ENCODE measurements around the gene MCRIP2.

MCRIP2 gene

DNA sequence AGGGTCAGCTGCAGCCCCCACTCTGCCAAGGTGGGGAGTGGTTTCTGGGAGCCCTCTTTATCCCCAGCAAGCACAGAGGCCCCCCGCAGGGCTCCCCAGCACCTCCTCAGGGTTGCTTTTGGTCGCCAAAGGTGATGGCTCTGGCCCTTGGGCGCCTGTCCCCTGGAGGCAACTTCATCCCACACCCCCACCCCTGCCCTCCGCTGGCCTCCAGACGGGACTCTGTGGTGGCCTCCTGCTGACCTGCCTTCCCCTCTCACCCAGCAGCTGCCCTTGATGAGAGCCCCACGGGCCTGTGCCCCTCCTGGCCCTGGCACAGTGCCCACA, 18.5 kb downstream of the MCRIP2 start:
- H3K27me3 ChIP-seq (ENCODE audit: control insufficient read depth, insufficient read depth, low read length) = no peaks in the 10 kb centered on the region
- no peaks in the 10 kb centered on the region for H3K4me1 ChIP-seq (ENCODE audit: control insufficient read depth, insufficient read depth, low read length)
- H3K9me3 ChIP-seq (ENCODE audit: control insufficient read depth, insufficient read depth, low read length) = no peaks in the 10 kb centered on the region
- H3K9ac ChIP-seq (ENCODE audit: low read depth, low read length) = no peak overlapping the region
- no peak overlapping the region for H3K4me3 ChIP-seq (ENCODE audit: low read depth, low read length)
- peaks cover 41% of the 10 kb centered on the region for H3K36me3 ChIP-seq (ENCODE audit: control insufficient read depth, insufficient read depth, low read length)

DNA sequence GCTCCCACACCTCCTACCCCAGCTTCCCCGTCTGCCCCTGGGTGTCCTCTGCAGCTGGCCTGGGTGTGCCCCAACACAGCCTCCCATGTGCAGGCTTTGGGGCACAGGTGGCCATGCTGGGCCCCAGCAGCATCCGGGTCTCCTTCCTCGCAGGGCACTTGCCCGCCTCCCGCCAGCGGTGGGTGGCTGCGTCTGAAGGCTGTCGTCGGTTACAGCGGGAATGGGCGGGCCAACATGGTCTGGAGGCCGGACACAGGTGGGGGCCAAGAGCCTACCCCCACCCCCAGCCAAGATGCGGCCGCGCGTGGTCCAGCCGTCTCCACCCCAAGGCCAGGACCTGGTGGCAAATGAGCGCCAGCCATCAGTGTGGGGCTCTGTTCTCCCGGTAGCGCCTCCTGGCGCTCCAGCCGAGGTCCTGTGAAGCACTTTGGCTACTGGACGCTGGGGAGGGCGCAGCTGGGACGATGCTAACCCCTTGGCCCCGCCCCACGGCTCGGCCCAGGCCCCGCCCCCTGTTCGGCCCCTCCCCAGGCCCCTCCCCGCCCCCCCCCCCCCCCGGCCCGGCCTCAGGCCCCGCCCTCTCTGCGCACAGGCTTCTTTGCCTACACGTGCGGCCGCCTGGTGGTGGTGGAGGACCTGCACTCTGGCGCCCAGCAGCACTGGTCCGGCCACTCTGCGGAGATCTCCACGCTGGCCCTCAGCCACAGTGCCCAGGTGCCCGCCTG, 19.0 kb downstream of the MCRIP2 start:
- no peaks in the 10 kb centered on the region for H3K4me1 ChIP-seq (ENCODE audit: control insufficient read depth, insufficient read depth, low read length)
- H3K4me3 ChIP-seq (ENCODE audit: low read depth, low read length) = no peak overlapping the region
- H3K9ac ChIP-seq (ENCODE audit: low read depth, low read length) = peak overlapping the region; percentile 54
- H3K27me3 ChIP-seq (ENCODE audit: control insufficient read depth, insufficient read depth, low read length) = no peaks in the 10 kb centered on the region
- H3K9me3 ChIP-seq (ENCODE audit: control insufficient read depth, insufficient read depth, low read length) = no peaks in the 10 kb centered on the region
- peaks cover 38% of the 10 kb centered on the region for H3K36me3 ChIP-seq (ENCODE audit: control insufficient read depth, insufficient read depth, low read length)

DNA sequence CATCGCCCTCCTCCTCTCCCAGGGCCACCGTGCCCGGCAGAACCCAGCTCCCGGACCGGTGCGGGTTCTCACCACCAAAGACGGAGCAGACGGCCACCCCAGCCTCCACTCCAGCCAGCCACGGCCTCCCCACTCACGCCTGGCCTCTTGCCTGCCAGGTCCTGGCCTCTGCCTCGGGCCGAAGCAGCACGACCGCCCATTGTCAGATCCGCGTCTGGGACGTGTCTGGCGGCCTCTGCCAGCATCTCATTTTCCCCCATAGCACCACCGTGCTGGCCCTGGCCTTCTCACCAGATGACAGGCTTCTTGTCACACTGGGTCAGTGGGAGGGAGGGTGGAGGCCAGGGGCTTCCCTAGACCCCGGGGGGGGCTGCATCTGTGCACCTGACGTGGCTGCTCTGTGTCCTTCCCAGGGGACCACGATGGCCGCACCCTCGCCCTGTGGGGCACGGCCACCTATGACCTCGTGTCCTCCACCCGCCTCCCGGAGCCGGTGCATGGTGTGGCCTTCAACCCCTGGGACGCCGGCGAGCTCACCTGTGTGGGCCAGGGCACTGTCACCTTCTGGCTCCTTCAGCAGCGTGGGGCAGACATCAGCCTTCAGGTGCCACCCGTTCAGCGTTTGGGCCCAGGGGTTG, 19.7 kb downstream of the MCRIP2 start:
- peaks cover 31% of the 10 kb centered on the region for H3K36me3 ChIP-seq (ENCODE audit: control insufficient read depth, insufficient read depth, low read length)
- H3K27me3 ChIP-seq (ENCODE audit: control insufficient read depth, insufficient read depth, low read length) = no peaks in the 10 kb centered on the region
- H3K4me3 ChIP-seq (ENCODE audit: low read depth, low read length) = no peak overlapping the region
- H3K9me3 ChIP-seq (ENCODE audit: control insufficient read depth, insufficient read depth, low read length) = no peaks in the 10 kb centered on the region
- H3K9ac ChIP-seq (ENCODE audit: low read depth, low read length) = peak overlapping the region; percentile 54
- H3K4me1 ChIP-seq (ENCODE audit: control insufficient read depth, insufficient read depth, low read length) = no peaks in the 10 kb centered on the region

DNA sequence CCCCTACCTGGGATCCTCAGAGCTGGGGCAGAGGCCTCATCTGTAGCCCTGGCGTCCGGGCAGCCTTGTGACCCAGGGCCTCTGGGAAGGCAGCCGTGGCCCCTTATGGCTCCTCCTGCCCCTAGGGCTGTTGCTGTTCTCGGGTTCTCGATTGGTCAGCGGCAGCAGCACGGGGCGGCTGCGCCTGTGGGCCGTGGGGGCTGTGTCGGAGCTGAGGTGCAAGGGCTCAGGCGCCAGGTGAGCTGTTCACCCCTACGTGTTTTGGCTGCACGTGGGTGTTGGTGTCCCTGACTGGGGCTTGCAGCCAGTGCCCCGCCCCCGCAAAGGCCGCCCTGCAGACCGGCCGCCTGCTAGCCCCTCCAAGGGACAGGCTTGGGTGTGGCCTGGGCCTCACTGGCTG, 20.5 kb downstream of the MCRIP2 start:
- Histone ChIP-seq H3K27me3 (ENCODE audit: control insufficient read depth, insufficient read depth, low read length) (no peaks in the 10 kb centered on the region), H3K9ac (ENCODE audit: low read depth, low read length) (no peak overlapping the region), H3K4me1 (ENCODE audit: control insufficient read depth, insufficient read depth, low read length) (no peaks in the 10 kb centered on the region), H3K9me3 (ENCODE audit: control insufficient read depth, insufficient read depth, low read length) (no peaks in the 10 kb centered on the region), H3K4me3 (ENCODE audit: low read depth, low read length) (no peak overlapping the region), H3K36me3 (ENCODE audit: control insufficient read depth, insufficient read depth, low read length) (peaks cover 29% of the 10 kb centered on the region)

DNA sequence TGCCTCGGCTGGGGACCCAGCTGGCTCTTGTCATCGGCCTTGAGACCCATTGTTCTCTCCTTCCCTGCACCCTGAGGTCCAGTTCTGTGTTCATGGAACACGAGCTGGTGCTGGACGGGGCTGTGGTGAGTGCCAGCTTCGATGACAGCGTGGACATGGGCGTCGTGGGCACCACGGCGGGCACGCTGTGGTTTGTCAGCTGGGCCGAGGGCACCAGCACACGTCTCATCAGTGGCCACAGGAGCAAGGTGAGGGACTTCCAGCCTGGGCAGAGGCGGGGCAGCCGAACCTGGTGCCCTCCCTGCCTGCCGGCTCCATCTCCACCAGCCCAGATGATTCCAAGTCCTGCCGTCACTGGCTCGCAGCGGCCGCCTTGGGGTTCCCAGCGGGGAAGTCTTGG, 21.0 kb downstream of the MCRIP2 start:
- H3K9me3 ChIP-seq (ENCODE audit: control insufficient read depth, insufficient read depth, low read length) = no peaks in the 10 kb centered on the region
- no peak overlapping the region for H3K9ac ChIP-seq (ENCODE audit: low read depth, low read length)
- no peak overlapping the region for H3K4me3 ChIP-seq (ENCODE audit: low read depth, low read length)
- H3K27me3 ChIP-seq (ENCODE audit: control insufficient read depth, insufficient read depth, low read length) = no peaks in the 10 kb centered on the region
- no peaks in the 10 kb centered on the region for H3K4me1 ChIP-seq (ENCODE audit: control insufficient read depth, insufficient read depth, low read length)
- H3K36me3 ChIP-seq (ENCODE audit: control insufficient read depth, insufficient read depth, low read length) = peaks cover 28% of the 10 kb centered on the region

DNA sequence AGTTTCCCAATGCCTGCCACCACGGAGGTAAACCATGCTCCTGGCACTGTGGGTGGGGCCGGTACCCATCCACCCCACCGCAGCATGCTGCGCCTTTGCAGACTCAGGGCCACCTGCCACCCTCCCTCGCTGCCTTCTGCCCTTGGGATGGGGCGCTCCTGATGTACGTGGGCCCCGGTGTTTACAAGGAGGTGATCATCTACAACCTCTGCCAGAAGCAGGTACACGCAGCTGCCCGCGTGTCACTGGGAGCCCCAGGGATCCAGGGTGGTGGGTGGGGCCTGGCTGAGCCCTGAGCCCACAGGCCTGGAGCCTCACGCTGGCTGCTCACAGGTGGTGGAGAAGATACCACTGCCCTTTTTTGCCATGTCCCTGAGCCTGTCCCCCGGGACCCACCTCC, 24.9 kb downstream of the MCRIP2 start:
- peaks cover 42% of the 10 kb centered on the region for H3K36me3 ChIP-seq (ENCODE audit: control insufficient read depth, insufficient read depth, low read length)
- no peaks in the 10 kb centered on the region for H3K9me3 ChIP-seq (ENCODE audit: control insufficient read depth, insufficient read depth, low read length)
- H3K4me3 ChIP-seq (ENCODE audit: low read depth, low read length) = no peak overlapping the region
- no peaks in the 10 kb centered on the region for H3K4me1 ChIP-seq (ENCODE audit: control insufficient read depth, insufficient read depth, low read length)
- no peak overlapping the region for H3K9ac ChIP-seq (ENCODE audit: low read depth, low read length)
- no peaks in the 10 kb centered on the region for H3K27me3 ChIP-seq (ENCODE audit: control insufficient read depth, insufficient read depth, low read length)

DNA sequence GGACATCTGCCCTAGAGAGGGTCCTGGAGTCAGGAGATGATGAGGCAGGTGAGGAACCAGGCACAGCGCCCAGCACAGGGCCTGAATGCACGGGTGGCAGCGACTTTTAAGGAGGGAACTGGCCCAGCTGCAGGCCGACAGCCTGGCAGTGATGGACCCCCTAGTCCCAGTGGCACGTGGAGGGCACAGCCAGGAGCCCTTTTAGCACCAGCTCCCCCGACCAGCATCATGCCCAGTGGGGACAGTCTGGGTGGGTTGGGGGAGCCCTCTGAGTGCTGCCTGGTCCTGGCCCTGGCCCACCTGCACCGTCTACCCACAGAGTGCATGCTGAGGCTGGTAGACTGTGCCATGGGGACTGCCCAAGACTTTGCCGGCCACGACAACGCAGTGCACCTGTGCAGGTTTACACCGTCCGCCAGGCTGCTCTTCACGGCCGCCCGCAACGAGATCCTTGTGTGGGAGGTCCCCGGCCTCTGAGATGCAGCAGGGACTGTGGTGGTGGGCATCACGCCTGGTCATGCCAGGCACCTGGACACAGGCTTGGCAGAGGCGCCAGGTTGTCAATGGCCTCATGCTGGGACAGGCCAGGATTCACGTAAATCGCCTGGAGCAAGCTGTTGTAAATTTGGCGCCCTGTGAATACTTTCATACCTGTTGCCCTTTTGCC, 25.6 kb downstream of the MCRIP2 start:
- H3K27me3 ChIP-seq (ENCODE audit: control insufficient read depth, insufficient read depth, low read length) = no peaks in the 10 kb centered on the region
- H3K4me1 ChIP-seq (ENCODE audit: control insufficient read depth, insufficient read depth, low read length) = no peaks in the 10 kb centered on the region
- no peaks in the 10 kb centered on the region for H3K9me3 ChIP-seq (ENCODE audit: control insufficient read depth, insufficient read depth, low read length)
- peaks cover 43% of the 10 kb centered on the region for H3K36me3 ChIP-seq (ENCODE audit: control insufficient read depth, insufficient read depth, low read length)
- no peak overlapping the region for H3K4me3 ChIP-seq (ENCODE audit: low read depth, low read length)
- peak overlapping the region; percentile 16 for H3K9ac ChIP-seq (ENCODE audit: low read depth, low read length)

DNA sequence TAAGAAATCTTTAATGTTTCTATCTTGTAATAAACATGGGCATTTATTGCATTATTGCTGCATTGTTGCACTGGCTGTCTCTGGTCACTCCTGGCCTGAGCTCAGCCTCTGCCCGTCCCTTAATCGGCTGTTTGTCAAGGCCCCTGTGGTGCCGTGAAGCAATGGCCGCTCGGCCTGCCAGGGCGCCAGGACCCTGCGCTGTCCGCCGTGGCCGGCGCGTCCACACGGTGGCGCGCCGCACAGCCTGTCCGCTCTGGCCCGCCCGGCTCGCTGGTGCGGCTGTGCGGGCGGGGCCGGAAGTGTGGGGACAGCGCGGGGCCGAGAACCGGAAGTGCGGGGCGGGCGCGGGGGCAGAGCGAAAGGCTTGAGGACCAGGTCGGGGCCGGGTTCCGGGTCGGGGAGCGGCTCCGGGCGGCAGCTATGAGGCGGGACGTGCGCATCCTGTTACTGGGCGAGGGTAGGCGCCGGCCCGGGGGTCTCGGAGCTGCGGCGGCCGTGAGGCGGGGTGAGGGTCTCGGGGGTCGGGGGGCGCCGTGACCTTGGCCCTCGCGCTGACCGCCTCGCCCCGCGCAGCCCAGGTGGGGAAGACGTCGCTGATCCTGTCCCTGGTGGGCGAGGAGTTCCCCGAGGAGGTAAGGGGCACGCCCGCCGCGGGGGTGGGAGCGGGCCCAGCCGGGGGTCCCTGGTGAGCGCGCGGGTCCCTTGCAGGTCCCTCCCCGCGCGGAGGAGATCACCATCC, 26.3 kb downstream of the MCRIP2 start, which contains the start of gene RHOT2:
Gene RHOT2 (plus strand): TSS at position 353 of the 739 bp plus-strand sequence. CDS start 68 bp downstream, at position 421.
- Histone ChIP-seq H3K9me3 (ENCODE audit: control insufficient read depth, insufficient read depth, low read length) (no peaks in the 10 kb centered on the region), H3K4me3 (ENCODE audit: low read depth, low read length) (peak within 1 kb of the TSS; percentile 77), H3K4me1 (ENCODE audit: control insufficient read depth, insufficient read depth, low read length) (no peaks in the 10 kb centered on the region), H3K27me3 (ENCODE audit: control insufficient read depth, insufficient read depth, low read length) (no peaks in the 10 kb centered on the region), H3K9ac (ENCODE audit: low read depth, low read length) (peak within 1 kb of the TSS; percentile 79), H3K36me3 (ENCODE audit: control insufficient read depth, insufficient read depth, low read length) (peaks cover 44% of the 10 kb centered on the region)

DNA sequence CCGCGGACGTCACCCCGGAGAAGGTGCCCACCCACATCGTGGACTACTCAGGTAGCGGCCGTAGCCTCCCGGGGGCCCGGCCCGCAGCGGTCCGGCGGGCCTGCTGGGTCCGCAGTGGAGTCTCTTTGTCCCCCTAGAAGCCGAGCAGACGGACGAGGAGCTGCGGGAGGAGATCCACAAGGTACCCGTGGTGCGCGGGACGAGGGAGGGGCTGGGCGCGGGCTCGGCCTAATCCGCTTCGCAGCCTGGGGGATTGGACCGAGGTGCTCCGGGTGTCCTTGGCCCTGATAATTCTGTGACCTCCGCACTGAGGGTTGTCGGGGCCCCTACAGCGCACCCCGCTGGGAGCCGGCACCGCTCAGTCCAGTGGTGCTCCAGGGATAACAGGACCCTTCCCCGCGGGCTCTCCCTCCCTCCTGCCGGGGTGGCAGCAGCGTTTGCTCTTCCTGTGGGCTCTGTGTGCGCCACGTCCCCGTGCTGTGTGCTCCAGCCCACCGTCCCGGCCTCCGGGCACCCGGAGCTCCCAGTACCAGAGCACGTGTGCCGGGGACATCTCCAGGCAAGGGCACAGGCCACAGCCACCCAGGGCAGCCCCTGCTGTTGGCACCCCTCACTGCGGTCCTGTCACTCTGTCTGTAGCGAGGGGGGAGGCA, 27.0 kb downstream of the MCRIP2 start:
- Histone ChIP-seq H3K9me3 (ENCODE audit: control insufficient read depth, insufficient read depth, low read length) (no peaks in the 10 kb centered on the region), H3K4me1 (ENCODE audit: control insufficient read depth, insufficient read depth, low read length) (no peaks in the 10 kb centered on the region), H3K4me3 (ENCODE audit: low read depth, low read length) (peak overlapping the region; percentile 77), H3K9ac (ENCODE audit: low read depth, low read length) (peak overlapping the region; percentile 79), H3K27me3 (ENCODE audit: control insufficient read depth, insufficient read depth, low read length) (no peaks in the 10 kb centered on the region), H3K36me3 (ENCODE audit: control insufficient read depth, insufficient read depth, low read length) (peaks cover 51% of the 10 kb centered on the region)

DNA sequence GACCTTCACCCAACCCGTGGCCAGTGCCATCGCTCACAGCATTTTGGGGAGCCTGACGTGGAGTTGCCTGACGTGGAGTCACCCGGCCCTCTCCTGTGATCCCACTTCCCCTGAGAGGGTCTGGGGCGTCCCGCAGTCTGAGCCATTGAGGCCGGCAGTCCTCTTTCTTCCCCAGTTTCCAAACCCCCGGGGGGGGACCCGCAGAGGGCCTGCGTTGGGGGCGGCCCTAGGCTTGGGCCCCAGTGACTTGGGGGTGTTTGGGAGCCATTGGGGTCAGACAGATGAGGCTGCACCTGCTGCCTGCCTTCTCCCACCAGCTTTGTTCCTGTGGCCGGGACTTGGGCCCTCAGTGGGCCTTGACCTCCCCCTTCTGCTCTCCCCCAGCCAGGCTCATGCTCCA, 28.0 kb downstream of the MCRIP2 start:
- H3K27me3 ChIP-seq (ENCODE audit: control insufficient read depth, insufficient read depth, low read length) = no peaks in the 10 kb centered on the region
- H3K4me3 ChIP-seq (ENCODE audit: low read depth, low read length) = no peak overlapping the region
- no peaks in the 10 kb centered on the region for H3K9me3 ChIP-seq (ENCODE audit: control insufficient read depth, insufficient read depth, low read length)
- H3K4me1 ChIP-seq (ENCODE audit: control insufficient read depth, insufficient read depth, low read length) = no peaks in the 10 kb centered on the region
- H3K9ac ChIP-seq (ENCODE audit: low read depth, low read length) = peak overlapping the region; percentile 79
- peaks cover 59% of the 10 kb centered on the region for H3K36me3 ChIP-seq (ENCODE audit: control insufficient read depth, insufficient read depth, low read length)
